HUES6 (cell line): Measurements from ENCODE around the gene ZNF282.
A peak's percentile ranks its signal among the peaks of the same experiment; 100 is the strongest.

ENCODE experiments used
- H3K27ac ChIP-seq: 2 replicates; pipeline ENCODE4 v1.7.0; 2013; ENCODE audit warnings: low read depth, mild to moderate bottlenecking, low read length, inconsistent platforms
- H3K27me3 ChIP-seq: 2 replicates; pipeline ENCODE4 v1.6.1; 2013; ENCODE audit warnings: low read length; ENCODE audit not compliant: control insufficient read depth, insufficient read depth
- H3K36me3 ChIP-seq: 2 replicates; pipeline ENCODE4 v1.6.1; 2013; ENCODE audit warnings: low read length; ENCODE audit not compliant: control insufficient read depth, insufficient read depth
- H3K4me1 ChIP-seq: 2 replicates; pipeline ENCODE4 v1.6.1; 2013; ENCODE audit warnings: low read length; ENCODE audit not compliant: control insufficient read depth, insufficient read depth
- H3K4me3 ChIP-seq: 2 replicates; pipeline ENCODE4 v1.5.1; 2013; ENCODE audit warnings: low read depth, low read length
- H3K9ac ChIP-seq: one replicate; pipeline ENCODE4 v1.6.1; 2013; ENCODE audit warnings: mild to moderate bottlenecking, low read length
- H3K9me3 ChIP-seq: 2 replicates; pipeline ENCODE4 v1.6.1; 2013; ENCODE audit warnings: low read depth, low read length; ENCODE audit not compliant: control insufficient read depth, insufficient read depth

The ZNF282 gene

GRCh38 chr7:149210551-149210950, 15.2 kb downstream of the ZNF282 start:
- Histone ChIP-seq H3K9me3 (no peaks in the 10 kb centered on the region), H3K27ac (no peak overlapping the region), H3K27me3 (no peaks in the 10 kb centered on the region), H3K4me3 (no peak overlapping the region), H3K9ac (no peak overlapping the region), H3K36me3 (peaks cover 91% of the 10 kb centered on the region), H3K4me1 (peaks cover 5% of the 10 kb centered on the region)

GRCh38 chr7:149214020-149214720, 18.8 kb downstream of the ZNF282 start:
- Histone ChIP-seq H3K4me1 (peaks cover 11% of the 10 kb centered on the region; the same call in 1 of the 2 replicates), H3K36me3 (peaks cover 96% of the 10 kb centered on the region), H3K9ac (no peak overlapping the region), H3K27ac (no peak overlapping the region), H3K9me3 (no peaks in the 10 kb centered on the region), H3K4me3 (no peak overlapping the region), H3K27me3 (no peaks in the 10 kb centered on the region)

- Histone ChIP-seq H3K27ac (no peak overlapping the region; the same call in 1 of the 2 replicates), H3K4me1 (peaks cover 13% of the 10 kb centered on the region; the same call in 1 of the 2 replicates), H3K27me3 (no peaks in the 10 kb centered on the region), H3K4me3 (no peak overlapping the region), H3K36me3 (peaks cover 92% of the 10 kb centered on the region), H3K9ac (no peak overlapping the region), H3K9me3 (no peaks in the 10 kb centered on the region)
Observed at GRCh38 chr7:149216402-149216801, 21.1 kb downstream of the ZNF282 start.

- Histone ChIP-seq H3K4me3 (no peak overlapping the region), H3K9ac (no peak overlapping the region)
Observed at GRCh38 chr7:149217570-149217969, 22.2 kb downstream of the ZNF282 start.

GRCh38 chr7:149218469-149219420, 23.4 kb downstream of the ZNF282 start:
- Histone ChIP-seq H3K27ac (peak overlapping the region; percentile 58; the same call in 1 of the 2 replicates), H3K27me3 (no peaks in the 10 kb centered on the region), H3K9ac (peak overlapping the region; percentile 2), H3K36me3 (peaks cover 81% of the 10 kb centered on the region), H3K4me3 (no peak overlapping the region), H3K9me3 (no peaks in the 10 kb centered on the region), H3K4me1 (peaks cover 13% of the 10 kb centered on the region; the same call in 1 of the 2 replicates)

More at GRCh38 chr7:149217570-149217969, 22.2 kb downstream of the ZNF282 start:
- no peaks in the 10 kb centered on the region for H3K27me3 ChIP-seq
- no peaks in the 10 kb centered on the region for H3K9me3 ChIP-seq
- H3K36me3 ChIP-seq: peaks cover 88% of the 10 kb centered on the region
- H3K4me1 ChIP-seq: peaks cover 13% of the 10 kb centered on the region; the same call in 1 of the 2 replicates
- no peak overlapping the region for H3K27ac ChIP-seq

GRCh38 chr7:149220534-149220933, 25.2 kb downstream of the ZNF282 start:
- Histone ChIP-seq H3K9ac (no peak overlapping the region), H3K9me3 (no peaks in the 10 kb centered on the region), H3K36me3 (peaks cover 78% of the 10 kb centered on the region), H3K27me3 (no peaks in the 10 kb centered on the region), H3K4me3 (no peak overlapping the region), H3K27ac (no peak overlapping the region), H3K4me1 (peaks cover 13% of the 10 kb centered on the region; the same call in 1 of the 2 replicates)

- H3K27me3 ChIP-seq: no peaks in the 10 kb centered on the region
- no peak overlapping the region for H3K4me3 ChIP-seq
- peaks cover 13% of the 10 kb centered on the region; the same call in 1 of the 2 replicates for H3K4me1 ChIP-seq
- no peaks in the 10 kb centered on the region for H3K9me3 ChIP-seq
- H3K27ac ChIP-seq: no peak overlapping the region
- peaks cover 57% of the 10 kb centered on the region for H3K36me3 ChIP-seq
- H3K9ac ChIP-seq: no peak overlapping the region
Observed at GRCh38 chr7:149223176-149223575, 27.8 kb downstream of the ZNF282 start.

GRCh38 chr7:149223761-149224160, 28.4 kb downstream of the ZNF282 start:
- H3K9me3 ChIP-seq: no peaks in the 10 kb centered on the region
- H3K4me3 ChIP-seq: no peak overlapping the region
- no peak overlapping the region for H3K27ac ChIP-seq
- no peak overlapping the region for H3K9ac ChIP-seq
- H3K27me3 ChIP-seq: no peaks in the 10 kb centered on the region
- H3K4me1 ChIP-seq: peaks cover 8% of the 10 kb centered on the region; the same call in 1 of the 2 replicates
- H3K36me3 ChIP-seq: peaks cover 51% of the 10 kb centered on the region

- no peak overlapping the region for H3K27ac ChIP-seq
- peaks cover 5% of the 10 kb centered on the region; the same call in 1 of the 2 replicates for H3K4me1 ChIP-seq
- H3K36me3 ChIP-seq: peaks cover 45% of the 10 kb centered on the region
- no peaks in the 10 kb centered on the region for H3K9me3 ChIP-seq
- H3K9ac ChIP-seq: no peak overlapping the region
- H3K27me3 ChIP-seq: no peaks in the 10 kb centered on the region
- no peak overlapping the region for H3K4me3 ChIP-seq
Observed at GRCh38 chr7:149224352-149224751, 29.0 kb downstream of the ZNF282 start.

- H3K9ac ChIP-seq: no peak overlapping the region
- no peaks in the 10 kb centered on the region for H3K9me3 ChIP-seq
- no peaks in the 10 kb centered on the region for H3K27me3 ChIP-seq
- no peak overlapping the region for H3K4me3 ChIP-seq
- peaks cover 5% of the 10 kb centered on the region; the same call in 1 of the 2 replicates for H3K4me1 ChIP-seq
- H3K27ac ChIP-seq: no peak overlapping the region
- H3K36me3 ChIP-seq: peaks cover 41% of the 10 kb centered on the region
Observed at GRCh38 chr7:149225106-149225505, 29.8 kb downstream of the ZNF282 start.
